ENCODE results near the gene GAK.

GRCh38 chr4:899556-899906 lies 32.6 kb downstream of the GAK start:
- TF ChIP-seq CTCF (IDR thresholded peaks at IDR 0.05) (no peak), POLR2AphosphoS5 (IDR thresholded peaks at IDR 0.05; ENCODE audit: low read depth, low read length) (no peak)

Measured in Panc1 (cell line).